Body of pancreas (tissue), 4 donors: Measurements from ENCODE around the gene CCDC134. TPM values are rescaled to one million over a fixed set of nuclear protein-coding genes. Genes with fewer than 3 reads are reported as not detected.

Experiments used
- ATAC-seq: fragments of 150-250 bp; one replicate; pipeline ENCODE4 v1.9.1; 2016
- DNase-seq, 4 donors: peaks; one replicate each; pipeline ENCODE4 v3.0.0-alpha.2; 2019
- H3K27ac ChIP-seq, 4 donors: fragments of 200-600 bp; sonication (generic); 1 replicate in 3 of 4; 2 replicates in 1 of 4; pipeline versions ENCODE4 v1.5.1 to v1.6.1; 2016 to 2019; ENCODE audit warnings: mild to moderate bottlenecking in 1 of 4, mixed read lengths in 1 of 4, moderate library complexity in 1 of 4
- H3K27me3 ChIP-seq, 2 donors: fragments of 200-600 bp; sonication (generic); one replicate each; pipeline ENCODE4 v1.6.0; 2016; ENCODE audit warnings: mild to moderate bottlenecking in 1 of 2
- H3K36me3 ChIP-seq, 2 donors: fragments of 200-600 bp; sonication (generic); replicated peaks in 1 of 2; 2 replicates each; pipeline ENCODE4 v1.5.1; 2016; ENCODE audit warnings: low read depth in 2 of 2; ENCODE audit not compliant: insufficient read depth in 1 of 2
- H3K4me1 ChIP-seq: fragments of 200-600 bp; sonication (generic); one replicate; pipeline ENCODE4 v1.6.0; 2016
- H3K4me3 ChIP-seq, 2 donors: fragments of 200-600 bp; sonication (generic); 1 replicate in 1 of 2; 2 replicates in 1 of 2; pipeline ENCODE4 v1.5.1; 2016 to 2019
- H3K9me3 ChIP-seq, 3 donors: fragments of 200-600 bp; sonication (generic); 1 replicate in 2 of 3; 2 replicates in 1 of 3; pipeline ENCODE4 v1.5.1; 2016
- CTCF ChIP-seq, 7 experiments: fragments of 450-650 bp in 4 of 7; fragments of 200-600 bp in 3 of 7; sonication (generic) in 3 of 7; IDR thresholded peaks; one replicate each; pipeline ENCODE4 v1.5.1; 2016 to 2019; ENCODE audit warnings: antibody characterized with exemption in 7 of 7
- POLR2A ChIP-seq, 3 donors: fragments of 450-650 bp; IDR thresholded peaks; one replicate each; pipeline ENCODE4 v1.6.1; 2016; ENCODE audit warnings: antibody characterized with exemption in 3 of 3, mild to moderate bottlenecking in 2 of 3
- WGBS, 2 donors: methylation state at CpG; one replicate each; pipeline ENCODE4 v1.1.5; 2017; 5-methylcytosine and 5-hydroxymethylcytosine counted together
- intact Hi-C: fragments of 100-400 bp; cut with DNase I; formaldehyde crosslinking; loops from one replicate; pipeline ENCODE4 v1.15.1; 2023
- total RNA-seq, 2 donors: library from RNA; depleted of rRNA; stranded (reverse); fragments of >200 nt; gene quantifications; one replicate each; pipeline ENCODE4 v1.1.0, GENCODE V29; 2016

Gene CCDC134
- total RNA-seq, 2 donors from 2014 or later: 3.1 to 13.5 TPM

- WGBS, 2 donors: 57 to 72% methylated on average over 7 of the region's 7 CpGs
- DNase-seq: peak; percentile 21 to 40 (median 34)
- intact Hi-C loops: no loop called here
These were observed 56.8 kb downstream of the CCDC134 start for GRCh38 chr22:41857155-41857859.

GRCh38 chr22:41857860-41858199, 57.4 kb downstream of the CCDC134 start:
- Histone ChIP-seq H3K4me1 (peaks cover 9% of the 10 kb centered on the region), H3K4me3 (no peak overlapping the region), H3K27ac (no peak overlapping the region), H3K9me3 (no peaks in the 10 kb centered on the region), H3K36me3 (no peaks in the 10 kb centered on the region), H3K27me3 (no peaks in the 10 kb centered on the region)
- ATAC-seq (no peak), DNase-seq (no peak)
- TF ChIP-seq POLR2A (IDR thresholded peaks at IDR 0.05) (no peak), CTCF (IDR thresholded peaks at IDR 0.05) (no peak)
- intact Hi-C loops: no loop called here

More at GRCh38 chr22:41857155-41857859, 56.8 kb downstream of the CCDC134 start:
- Histone ChIP-seq H3K4me1 (peaks cover 9% of the 10 kb centered on the region), H3K4me3 (no peak overlapping the region), H3K9me3 (no peaks in the 10 kb centered on the region), H3K36me3 (no peaks in the 10 kb centered on the region), H3K27me3 (no peaks in the 10 kb centered on the region), H3K27ac (no peak overlapping the region)
- ATAC-seq: peak; percentile 33
- no peak for TF ChIP-seq POLR2A (IDR thresholded peaks at IDR 0.05)
- peak in 6 of 7 experiments; percentile 23 to 56 (median 44) for TF ChIP-seq CTCF (IDR thresholded peaks at IDR 0.05)

- WGBS, 2 donors: 46 to 65% methylated on average over 2 to 4 of the region's 4 CpGs
- Histone ChIP-seq H3K4me1 (peaks cover 5% of the 10 kb centered on the region), H3K27ac (no peak overlapping the region), H3K36me3 (peaks cover 0 to 2% of the 10 kb centered on the region in 2 donors), H3K27me3 (no peaks in the 10 kb centered on the region), H3K9me3 (no peaks in the 10 kb centered on the region), H3K4me3 (no peak overlapping the region)
- no peak for DNase-seq
- intact Hi-C loops: no loop called here
- no peak for TF ChIP-seq CTCF (IDR thresholded peaks at IDR 0.05)
- TF ChIP-seq POLR2A (IDR thresholded peaks at IDR 0.05): no peak
- no peak for ATAC-seq
These were observed 61.7 kb downstream of the CCDC134 start for GRCh38 chr22:41862160-41862529.

- Histone ChIP-seq H3K36me3 (peaks cover 0 to 4% of the 10 kb centered on the region in 2 donors), H3K27me3 (no peaks in the 10 kb centered on the region), H3K4me1 (peaks cover 5% of the 10 kb centered on the region), H3K27ac (no peak overlapping the region), H3K9me3 (no peaks in the 10 kb centered on the region), H3K4me3 (no peak overlapping the region)
- intact Hi-C loops: no loop called here
- 83 to 90% methylated on average over 10 to 11 of the region's 11 CpGs for WGBS, 2 donors
- no peak for DNase-seq
- no peak for ATAC-seq
- TF ChIP-seq POLR2A (IDR thresholded peaks at IDR 0.05): no peak
- TF ChIP-seq CTCF (IDR thresholded peaks at IDR 0.05): no peak
These were observed 62.2 kb downstream of the CCDC134 start for GRCh38 chr22:41862530-41863266.
